ENCODE measurements around the gene LMAN2.
"Not testable (repeated sequence)": the region's sequence is repeated elsewhere in the genome, so short reads cannot be mapped to it uniquely, and the experiment has no call there.

LMAN2 gene

DNA sequence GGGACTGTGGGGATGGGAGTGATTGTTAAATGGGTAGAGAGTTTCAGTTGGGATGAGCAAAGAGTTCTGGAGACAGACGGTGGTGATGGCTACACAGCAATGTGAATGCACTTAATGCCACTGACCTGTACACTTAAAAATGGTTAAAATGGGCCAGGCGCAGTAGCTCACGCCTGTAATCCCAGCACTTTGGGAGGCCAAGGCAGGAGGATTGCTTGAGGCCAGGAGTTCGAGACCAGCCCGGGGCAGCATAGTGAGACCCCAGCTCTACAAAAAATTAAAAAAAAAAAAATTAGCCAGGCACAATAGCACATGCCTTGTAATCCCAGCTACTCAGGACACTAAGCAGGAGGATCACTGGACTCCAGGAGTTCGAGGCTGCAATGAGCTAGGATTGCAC is 7.7 kb downstream of the LMAN2 start:
- no peak for FAIRE-seq
- no peak for DNase-seq (ENCODE audit: insufficient read length, low spot score)
- TF ChIP-seq CTCF (IDR thresholded peaks at IDR 0.05; ENCODE audit: insufficient read depth, missing control alignments) = no peak

DNA sequence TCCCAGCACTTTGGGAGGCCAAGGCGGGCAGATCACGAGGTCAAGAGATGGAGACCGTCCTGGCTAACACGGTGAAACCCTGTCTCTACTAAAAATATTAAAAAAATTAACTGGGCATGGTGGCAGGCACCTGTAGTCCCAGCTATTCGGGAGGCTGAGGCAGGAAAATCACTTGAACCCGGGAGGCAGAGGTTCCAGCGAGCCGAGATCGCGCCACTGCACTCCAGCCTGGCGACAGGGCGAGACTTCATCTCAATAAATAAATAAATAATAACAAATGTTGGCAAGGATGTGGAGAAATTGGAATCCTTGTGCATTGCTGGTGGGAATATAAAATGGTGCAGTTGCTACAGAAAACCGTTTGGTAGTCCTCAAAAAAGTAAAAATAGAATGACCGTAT is 8.5 kb downstream of the LMAN2 start:
- not testable (repeated sequence) for FAIRE-seq; DNase-seq (ENCODE audit: insufficient read length, low spot score)

GRCh38 chr5:177339107-177339638 is 12.3 kb downstream of the LMAN2 start:
- TF ChIP-seq CTCF (IDR thresholded peaks at IDR 0.05; ENCODE audit: insufficient read depth, missing control alignments) = no peak
- DNase-seq (ENCODE audit: insufficient read length, low spot score) = no peak
- FAIRE-seq = no peak

GRCh38 chr5:177338251-177339106 is 13.0 kb downstream of the LMAN2 start:
- FAIRE-seq = no peak
- TF ChIP-seq CTCF (IDR thresholded peaks at IDR 0.05; ENCODE audit: insufficient read depth, missing control alignments) = no peak
- no peak for DNase-seq (ENCODE audit: insufficient read length, low spot score)

DNA sequence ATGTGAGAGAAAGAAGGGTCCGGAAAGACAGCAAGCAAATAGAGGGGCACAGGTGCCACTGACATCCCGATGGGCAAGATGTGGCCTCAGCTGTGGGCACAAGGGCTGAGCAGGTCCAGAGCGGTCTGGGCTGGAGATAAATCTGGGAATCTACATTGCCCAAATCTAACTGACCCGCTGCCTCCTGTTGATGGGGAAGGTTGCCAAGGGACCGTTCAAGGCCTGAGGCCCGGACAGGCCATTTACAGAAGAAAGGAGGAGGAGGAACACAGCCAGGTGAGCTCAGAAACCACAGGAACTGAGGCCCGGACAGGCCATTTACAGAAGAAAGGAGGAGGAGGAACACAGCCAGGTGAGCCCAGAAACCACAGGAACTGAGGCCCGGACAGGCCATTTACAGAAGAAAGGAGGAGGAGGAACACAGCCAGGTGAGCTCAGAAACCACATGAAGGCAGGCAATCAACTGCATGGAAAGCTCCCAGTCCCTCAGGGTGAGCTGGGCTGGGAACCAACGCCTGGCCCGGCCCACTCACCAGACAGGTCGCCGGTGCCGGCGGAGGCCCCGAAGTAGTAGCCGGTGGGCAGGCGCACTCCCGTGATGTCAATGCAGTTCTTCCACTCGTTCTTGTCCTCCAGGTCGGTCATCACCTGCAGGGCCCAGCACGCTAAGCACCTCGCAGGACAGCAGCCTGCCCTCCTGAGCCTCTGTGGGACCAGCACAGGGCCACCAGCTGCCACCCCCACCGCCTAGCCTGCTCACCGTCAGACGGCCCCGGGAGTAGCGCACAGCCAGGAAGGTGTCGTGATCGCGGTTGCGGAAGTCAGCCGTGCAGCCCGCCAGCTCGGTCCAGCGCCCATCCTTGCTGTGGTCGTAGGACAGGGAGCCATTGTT is 14.6 kb downstream of the LMAN2 start:
- no peak for TF ChIP-seq CTCF (IDR thresholded peaks at IDR 0.05; ENCODE audit: insufficient read depth, missing control alignments)
- FAIRE-seq = no peak

GRCh38 chr5:177336112-177336511 is 15.4 kb downstream of the LMAN2 start:
- DNase-seq (ENCODE audit: insufficient read length, low spot score) (no peak), FAIRE-seq (no peak)
- peak; percentile 36 for TF ChIP-seq CTCF (IDR thresholded peaks at IDR 0.05; ENCODE audit: insufficient read depth, missing control alignments)

More for the DNA sequence above, 14.6 kb downstream of the LMAN2 start:
- no peak for DNase-seq (ENCODE audit: insufficient read length, low spot score)

DNA sequence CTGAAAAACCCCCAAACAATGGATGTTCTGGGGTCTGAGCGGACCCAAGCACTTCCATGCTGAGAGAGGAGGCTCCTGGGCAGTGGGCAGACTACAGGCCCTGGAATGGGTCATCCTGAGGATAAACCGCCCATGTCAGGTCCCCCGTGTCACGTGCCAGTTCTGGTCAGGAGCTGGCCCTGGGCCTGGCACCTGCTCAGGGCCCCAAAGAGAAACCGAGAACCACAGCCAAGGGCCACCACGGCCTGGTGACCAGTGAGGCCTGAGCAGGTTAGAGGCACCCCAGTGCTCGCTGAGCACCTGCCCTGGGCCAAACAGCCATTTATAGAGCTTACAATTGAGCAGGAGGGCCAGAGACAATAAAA is 15.8 kb downstream of the LMAN2 start:
- no peak for TF ChIP-seq CTCF (IDR thresholded peaks at IDR 0.05; ENCODE audit: insufficient read depth, missing control alignments)
- FAIRE-seq = no peak
- no peak for DNase-seq (ENCODE audit: insufficient read length, low spot score)

Measured in D721Med (cell line).